Fibroblast of lung (primary cell): ENCODE measurements around the gene SLC25A10.

Experiments used
- EZH2 ChIP-seq: IDR thresholded peaks from 2 replicates; pipeline ENCODE4 v1.5.1; 2012; ENCODE audit warnings: low read length, control low read depth, mild to moderate bottlenecking; ENCODE audit errors: missing control alignments
- TF ChIP-seq, protein P1 (sequence below), 2 donors: IDR thresholded peaks in 1 of 2; conservative IDR thresholded peaks in 1 of 2; 1 replicate in 1 of 2; 2 replicates in 1 of 2; pipeline ENCODE4 v1.5.1; 2011 to 2012; ENCODE audit warnings: low read length in 2 of 2, control low read depth in 1 of 2, inconsistent platforms in 1 of 2, low read depth in 1 of 2, mild to moderate bottlenecking in 1 of 2

DNA sequence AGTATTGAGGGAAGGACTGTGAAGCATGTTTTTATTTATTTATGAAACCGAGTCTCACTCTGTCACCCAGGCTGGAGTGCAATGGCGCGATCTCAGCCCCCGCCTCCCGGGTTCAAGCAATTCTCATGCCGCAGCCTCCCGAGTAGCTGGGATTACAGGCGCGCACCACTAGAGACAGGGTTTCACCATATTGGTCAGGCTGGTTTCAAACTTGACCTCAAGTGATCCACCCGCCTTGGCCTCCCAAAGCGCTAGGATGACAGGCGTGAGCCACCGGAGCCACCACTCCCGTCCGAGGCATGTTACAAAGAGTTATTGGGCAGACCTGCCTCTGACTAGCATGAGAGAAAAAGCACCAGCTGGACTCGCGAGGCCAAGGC is 5.9 kb upstream of the SLC25A10 start:
- TF ChIP-seq, protein P1, sequence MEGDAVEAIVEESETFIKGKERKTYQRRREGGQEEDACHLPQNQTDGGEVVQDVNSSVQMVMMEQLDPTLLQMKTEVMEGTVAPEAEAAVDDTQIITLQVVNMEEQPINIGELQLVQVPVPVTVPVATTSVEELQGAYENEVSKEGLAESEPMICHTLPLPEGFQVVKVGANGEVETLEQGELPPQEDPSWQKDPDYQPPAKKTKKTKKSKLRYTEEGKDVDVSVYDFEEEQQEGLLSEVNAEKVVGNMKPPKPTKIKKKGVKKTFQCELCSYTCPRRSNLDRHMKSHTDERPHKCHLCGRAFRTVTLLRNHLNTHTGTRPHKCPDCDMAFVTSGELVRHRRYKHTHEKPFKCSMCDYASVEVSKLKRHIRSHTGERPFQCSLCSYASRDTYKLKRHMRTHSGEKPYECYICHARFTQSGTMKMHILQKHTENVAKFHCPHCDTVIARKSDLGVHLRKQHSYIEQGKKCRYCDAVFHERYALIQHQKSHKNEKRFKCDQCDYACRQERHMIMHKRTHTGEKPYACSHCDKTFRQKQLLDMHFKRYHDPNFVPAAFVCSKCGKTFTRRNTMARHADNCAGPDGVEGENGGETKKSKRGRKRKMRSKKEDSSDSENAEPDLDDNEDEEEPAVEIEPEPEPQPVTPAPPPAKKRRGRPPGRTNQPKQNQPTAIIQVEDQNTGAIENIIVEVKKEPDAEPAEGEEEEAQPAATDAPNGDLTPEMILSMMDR (conservative IDR thresholded peaks at IDR 0.05 in 1 of 2, IDR thresholded peaks at IDR 0.05 in 1 of 2; ENCODE audit: low read depth in 1 of 2, low read length in 2 of 2): no peak
- no peak for TF ChIP-seq EZH2
